Activated CD4-positive, alpha-beta T cell treated with anti-CD3 and anti-CD28 coated beads for 48 hours (primary cell): ENCODE measurements around the gene MAML3.
A peak's percentile ranks its signal among the peaks of the same experiment; 100 is the strongest.

Experiments
- DNase-seq: peaks from one replicate; pipeline ENCODE4 v3.0.0-alpha.2; 2020

MAML3 gene

DNA sequence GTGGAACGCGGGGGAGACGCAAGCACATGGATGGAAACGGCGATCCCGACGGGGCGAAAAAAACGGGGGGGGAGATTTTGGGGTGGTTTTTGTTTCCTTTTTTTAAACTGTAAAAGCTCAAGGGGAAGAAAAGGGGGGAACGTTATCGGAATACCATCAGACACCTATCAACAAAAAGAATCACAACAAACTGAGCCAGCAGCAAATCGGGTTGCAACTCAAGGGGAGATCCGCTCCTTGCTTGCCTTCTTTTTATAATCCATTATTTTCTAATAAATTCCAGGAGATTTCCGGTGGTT is 616 bp downstream of the MAML3 start:
- DNase-seq: no peak

GRCh38 chr4:140152751-140153418 is 1.1 kb downstream of the MAML3 start:
- DNase-seq: peak; percentile 59

- DNase-seq: peak; percentile 74
Measured at GRCh38 chr4:140152013-140152703, 1.8 kb downstream of the MAML3 start.

DNA sequence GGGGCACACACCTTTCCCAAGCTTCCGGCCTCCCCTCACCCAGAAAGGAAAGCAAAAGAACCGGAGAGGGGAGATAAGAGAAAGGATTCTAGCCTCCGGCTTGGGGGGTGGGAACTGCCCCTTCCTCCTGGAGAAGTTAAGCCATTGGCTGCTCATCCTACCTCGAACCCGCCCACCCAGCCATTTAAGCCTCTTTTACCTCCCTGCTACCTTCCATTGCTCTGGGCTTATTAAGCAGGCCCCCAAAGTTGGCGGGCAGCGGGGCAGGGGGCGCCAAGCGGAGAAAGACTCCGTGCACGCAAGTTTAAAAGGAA is 2.3 kb downstream of the MAML3 start:
- peak; percentile 66 for DNase-seq

GRCh38 chr4:140150886-140151698 is 2.9 kb downstream of the MAML3 start:
- DNase-seq: peak; percentile 48

- peak; percentile 68 for DNase-seq
Measured at GRCh38 chr4:140150636-140150885, 3.4 kb downstream of the MAML3 start.

- peak; percentile 66 for DNase-seq
Measured at GRCh38 chr4:140149846-140150635, 3.9 kb downstream of the MAML3 start.

DNA sequence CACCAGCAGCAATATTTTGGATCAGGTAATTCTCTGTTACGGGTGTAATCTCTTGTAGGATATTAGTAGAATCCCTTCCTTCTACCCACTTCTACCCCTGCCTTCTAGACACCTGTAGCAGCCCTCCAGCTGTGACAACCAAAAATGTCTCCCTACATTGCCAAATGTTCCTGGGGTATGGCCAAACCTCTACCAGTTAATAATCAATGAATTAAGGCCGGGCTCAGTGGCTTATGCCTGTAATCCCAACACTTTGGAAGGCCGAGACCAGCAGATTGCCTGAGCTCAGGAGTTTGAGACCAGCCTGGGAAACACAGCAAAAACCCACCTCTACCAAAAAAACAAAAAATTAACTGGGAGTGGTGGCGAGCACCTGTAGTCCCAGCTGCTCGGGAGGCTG is 9.9 kb downstream of the MAML3 start:
- DNase-seq: no peak

DNA sequence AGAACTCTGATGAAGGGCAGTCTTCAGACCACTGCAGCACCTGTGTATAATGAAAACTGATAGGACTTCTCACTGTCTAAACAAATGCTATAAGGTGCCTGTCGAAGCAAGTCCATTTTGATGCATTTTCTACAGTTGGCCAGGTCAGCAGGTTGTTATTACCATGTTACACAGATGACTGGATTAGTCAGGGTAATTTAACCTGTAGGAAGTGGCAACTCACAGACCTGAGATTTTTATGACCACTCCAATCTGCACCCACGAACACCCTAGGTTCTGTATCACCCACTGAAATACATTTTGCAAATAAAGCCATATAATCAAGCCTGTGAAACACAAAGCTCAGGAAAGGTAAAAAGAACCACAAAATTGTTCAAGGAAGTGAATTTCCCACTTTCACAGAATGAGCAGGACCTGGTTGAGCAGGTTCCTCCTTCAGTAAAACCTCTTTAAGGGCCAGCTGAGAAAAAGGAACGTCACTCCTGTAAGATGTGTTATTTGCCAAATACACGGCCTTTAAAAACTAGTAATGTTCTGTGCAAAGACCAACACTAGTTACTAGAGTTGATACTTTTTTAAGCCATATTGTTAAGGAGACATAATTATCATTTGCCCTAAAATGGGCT is 12.7 kb downstream of the MAML3 start:
- DNase-seq: no peak

- DNase-seq: no peak
Measured at GRCh38 chr4:140140566-140140965, 13.4 kb downstream of the MAML3 start.

DNA sequence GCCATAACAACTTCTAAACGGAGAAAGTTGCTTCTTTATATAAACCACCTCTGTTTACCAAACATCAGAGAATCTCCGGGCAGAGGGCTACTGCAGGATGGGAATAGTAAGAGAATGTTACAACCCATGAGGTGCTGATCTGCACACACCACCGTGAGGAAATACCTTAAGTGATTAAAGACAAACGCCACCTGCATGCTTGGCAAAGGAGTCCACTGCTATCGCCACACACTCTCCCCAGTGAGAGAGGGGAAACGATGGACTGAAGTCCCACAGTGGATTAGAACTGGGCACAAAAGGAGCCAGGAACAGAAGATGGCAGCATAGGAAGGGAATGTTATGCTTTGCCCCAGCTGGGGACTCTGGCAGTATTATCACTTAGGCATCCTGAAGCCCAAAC is 15.6 kb downstream of the MAML3 start:
- DNase-seq: no peak

GRCh38 chr4:140137671-140138070 is 16.3 kb downstream of the MAML3 start:
- no peak for DNase-seq

DNA sequence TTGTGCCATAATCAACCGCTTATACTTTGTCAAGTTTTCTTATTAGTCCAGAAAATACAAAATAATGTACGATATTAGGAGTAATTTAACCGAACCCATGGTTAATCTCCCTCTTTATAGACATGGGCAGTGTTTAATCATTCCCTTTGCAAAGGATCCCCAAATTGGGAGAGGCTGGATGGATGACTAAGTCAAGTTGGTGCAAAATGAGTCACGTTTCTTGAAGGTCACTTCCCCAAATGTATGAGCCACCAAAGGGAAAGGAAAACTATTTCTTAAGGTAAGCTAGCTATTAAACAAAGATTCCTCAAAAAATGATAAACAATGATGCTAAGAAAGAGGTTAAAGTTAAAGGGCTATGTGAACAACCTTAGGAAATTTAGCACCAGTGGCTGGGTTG is 17.5 kb downstream of the MAML3 start:
- no peak for DNase-seq

GRCh38 chr4:140135529-140136088 is 18.4 kb downstream of the MAML3 start:
- no peak for DNase-seq

- DNase-seq: no peak
Measured at GRCh38 chr4:140134746-140135425, 19.1 kb downstream of the MAML3 start.

DNA sequence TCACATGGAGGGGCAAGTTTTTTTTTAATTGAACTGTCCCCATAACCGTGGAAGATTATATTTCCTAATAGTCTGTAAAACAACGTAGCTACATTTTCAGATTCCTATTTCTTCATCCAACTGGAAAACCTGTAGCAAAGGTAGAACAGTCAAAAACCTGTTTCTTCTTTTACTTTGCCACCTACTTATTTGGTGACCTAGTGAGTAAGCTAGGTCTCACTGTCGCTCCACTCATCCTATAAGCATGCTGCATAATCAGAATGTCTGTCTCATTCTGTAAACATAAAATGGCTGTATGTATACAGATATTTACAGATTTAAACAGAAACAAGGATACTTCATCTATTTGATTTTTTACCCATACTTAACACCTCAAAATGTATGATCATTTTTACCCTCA is 20.4 kb downstream of the MAML3 start:
- no peak for DNase-seq

- DNase-seq: peak; percentile 11
Measured at GRCh38 chr4:140131675-140132229, 22.2 kb downstream of the MAML3 start.

DNA sequence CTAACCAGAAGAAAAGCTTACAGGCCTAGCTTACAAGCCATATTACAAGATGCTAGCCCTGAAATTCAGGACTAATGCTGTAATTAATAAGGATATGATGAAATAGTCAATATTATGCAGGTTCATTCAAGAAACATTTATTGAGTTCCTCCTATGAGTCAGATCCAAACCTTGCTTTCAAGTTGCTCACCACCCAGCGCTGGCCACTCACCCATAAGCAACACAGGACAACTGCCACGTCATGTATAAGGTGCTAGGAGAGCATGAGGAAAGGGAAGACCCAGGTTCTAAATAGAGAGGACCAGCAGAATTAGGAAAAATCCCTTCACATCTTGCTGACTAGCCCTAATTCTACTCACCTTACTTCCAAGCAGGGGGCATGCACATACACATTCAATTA is 23.3 kb downstream of the MAML3 start:
- peak; percentile 13 for DNase-seq

DNA sequence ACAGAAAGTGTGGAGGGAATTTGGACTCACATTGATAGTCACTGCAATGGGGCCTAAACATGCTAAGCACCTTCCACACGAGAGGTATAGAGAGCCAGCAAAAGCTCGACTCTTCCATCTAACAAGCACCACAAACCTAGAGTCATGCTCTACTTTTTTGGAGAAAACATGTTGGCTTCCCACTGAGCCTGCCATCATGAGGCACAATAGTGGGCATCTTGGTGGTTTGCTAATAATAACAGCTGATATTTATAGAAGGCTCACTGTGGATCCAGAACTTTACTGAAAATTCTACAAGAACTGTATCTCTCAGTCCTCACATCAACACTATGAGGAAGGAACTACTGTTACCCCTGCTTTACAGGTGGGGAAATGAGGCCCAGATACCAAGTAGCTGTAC is 26.6 kb downstream of the MAML3 start:
- no peak for DNase-seq

DNA sequence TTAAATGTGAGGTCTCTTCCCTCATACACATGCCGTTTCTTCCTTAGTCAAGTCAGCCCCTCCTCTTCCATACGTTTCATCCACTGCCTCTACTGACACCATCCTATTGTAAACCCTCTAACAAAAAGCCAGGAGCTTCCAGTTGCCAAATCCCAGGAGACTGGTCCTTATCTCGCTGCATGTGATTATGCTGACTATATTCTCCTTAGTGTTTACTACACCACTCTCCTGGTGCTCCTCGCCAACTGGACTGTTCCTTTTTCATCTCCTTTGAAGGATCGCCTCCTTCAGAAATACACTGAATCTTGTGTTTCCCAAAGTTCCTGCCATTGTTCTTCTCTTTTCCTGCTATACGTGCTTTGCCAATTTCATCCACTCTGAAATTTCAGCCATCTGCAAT is 27.7 kb downstream of the MAML3 start:
- DNase-seq: no peak

- no peak for DNase-seq
Measured at GRCh38 chr4:140125374-140125773, 28.6 kb downstream of the MAML3 start.
